ENCODE data around the gene DAB1. TPM values are rescaled to one million over a fixed set of nuclear protein-coding genes. Genes with fewer than 3 reads are reported as not detected.

Gene DAB1
- total RNA-seq, 4 donors from 2014 or later, result 0.22 TPM; not detected in 3

DNA sequence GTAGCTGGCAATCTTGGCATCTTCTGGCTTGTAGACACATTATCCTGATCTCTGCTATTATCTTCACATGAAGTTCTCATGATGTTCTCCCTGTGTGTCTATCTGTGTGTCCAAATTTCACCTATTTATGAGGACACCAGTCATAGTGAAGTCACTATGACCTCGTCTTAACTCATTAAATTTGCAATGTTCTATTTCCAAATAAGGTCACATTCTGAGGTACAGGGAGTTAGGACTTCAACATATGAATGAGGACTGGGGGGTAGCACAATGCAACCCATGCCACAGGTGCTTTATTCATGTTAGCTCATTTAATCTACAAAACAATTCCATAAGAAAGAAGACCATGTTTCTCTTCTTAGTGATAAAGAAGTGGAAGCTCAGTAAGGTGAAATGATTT lies 251.8 kb downstream of the DAB1 start:
- no peak for ATAC-seq
- H3K4me1 ChIP-seq, result no peaks in the 10 kb centered on the region
- no peaks in the 10 kb centered on the region for H3K27me3 ChIP-seq
- no peak for DNase-seq
- H3K9me3 ChIP-seq, result no peaks in the 10 kb centered on the region
- no peak overlapping the region for H3K27ac ChIP-seq
- TF ChIP-seq POLR2A (IDR thresholded peaks at IDR 0.05) (no peak), CTCF (IDR thresholded peaks at IDR 0.05 in 4 of 5, conservative IDR thresholded peaks at IDR 0.05 in 1 of 5) (no peak)
- intact Hi-C loops (cut with DNase I; ENCODE audit: low total_unique reads) (no loop called here), in situ Hi-C loops (cut with MboI; ENCODE audit: low sequenced_read_pairs in 4 of 4) (no loop called here)
- no peak overlapping the region for H3K4me3 ChIP-seq
- H3K36me3 ChIP-seq, result no peaks in the 10 kb centered on the region

DNA sequence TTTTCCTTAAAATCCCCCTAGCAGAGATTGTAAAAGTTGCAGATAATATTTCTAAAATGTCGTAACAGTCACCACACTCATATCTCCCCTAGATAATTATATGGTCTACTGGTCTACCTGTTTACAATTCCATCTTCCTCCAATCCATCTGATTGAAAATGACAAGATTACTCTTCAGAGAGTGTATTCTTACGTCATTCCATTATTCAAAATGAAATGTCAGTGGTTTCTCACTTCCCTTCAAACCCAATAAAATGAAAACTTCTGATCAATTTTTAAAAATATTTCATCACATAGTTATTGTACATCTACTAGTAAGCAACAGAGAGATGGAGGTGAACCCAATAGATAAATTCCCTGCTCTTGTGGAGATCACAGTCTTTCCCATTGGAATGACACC lies 255.9 kb downstream of the DAB1 start:
- Histone ChIP-seq H3K4me3 (no peak overlapping the region), H3K36me3 (no peaks in the 10 kb centered on the region), H3K27me3 (no peaks in the 10 kb centered on the region), H3K4me1 (no peaks in the 10 kb centered on the region), H3K27ac (no peak overlapping the region), H3K9me3 (no peaks in the 10 kb centered on the region)
- intact Hi-C loops (cut with DNase I; ENCODE audit: low total_unique reads), result no loop called here
- TF ChIP-seq CTCF (IDR thresholded peaks at IDR 0.05 in 4 of 5, conservative IDR thresholded peaks at IDR 0.05 in 1 of 5), result no peak
- no peak for TF ChIP-seq POLR2A (IDR thresholded peaks at IDR 0.05)
- DNase-seq, result no peak
- ATAC-seq, result no peak
- in situ Hi-C loops (cut with MboI; ENCODE audit: low sequenced_read_pairs in 4 of 4), result no loop called here

DNA sequence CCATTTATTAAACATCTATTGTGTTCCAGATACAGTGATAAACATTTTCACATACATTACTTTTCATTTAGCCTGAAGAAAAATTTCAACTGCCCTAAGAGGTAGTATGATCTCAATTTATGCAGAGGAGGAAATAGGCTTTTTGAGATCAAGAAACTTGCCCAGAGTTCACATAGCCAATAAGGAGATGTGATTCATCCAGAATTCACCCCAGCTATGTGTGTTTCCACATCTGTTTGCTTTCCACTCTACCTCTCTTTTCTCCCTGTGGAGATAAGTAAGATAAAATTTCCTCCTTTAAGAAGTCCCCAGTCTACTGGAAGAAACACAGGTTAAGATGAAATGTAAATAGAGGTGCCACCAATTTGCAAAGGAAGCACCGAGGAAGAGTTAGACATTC lies 258.3 kb downstream of the DAB1 start:
- no peaks in the 10 kb centered on the region for H3K36me3 ChIP-seq
- H3K4me3 ChIP-seq, result no peak overlapping the region
- TF ChIP-seq POLR2A (IDR thresholded peaks at IDR 0.05) (no peak), CTCF (IDR thresholded peaks at IDR 0.05 in 4 of 5, conservative IDR thresholded peaks at IDR 0.05 in 1 of 5) (no peak)
- no peaks in the 10 kb centered on the region for H3K27me3 ChIP-seq
- H3K9me3 ChIP-seq, result no peaks in the 10 kb centered on the region
- no peaks in the 10 kb centered on the region for H3K4me1 ChIP-seq
- DNase-seq (no peak), ATAC-seq (no peak)
- intact Hi-C loops (cut with DNase I; ENCODE audit: low total_unique reads), result no loop called here
- in situ Hi-C loops (cut with MboI; ENCODE audit: low sequenced_read_pairs in 4 of 4), result no loop called here
- no peak overlapping the region for H3K27ac ChIP-seq

DNA sequence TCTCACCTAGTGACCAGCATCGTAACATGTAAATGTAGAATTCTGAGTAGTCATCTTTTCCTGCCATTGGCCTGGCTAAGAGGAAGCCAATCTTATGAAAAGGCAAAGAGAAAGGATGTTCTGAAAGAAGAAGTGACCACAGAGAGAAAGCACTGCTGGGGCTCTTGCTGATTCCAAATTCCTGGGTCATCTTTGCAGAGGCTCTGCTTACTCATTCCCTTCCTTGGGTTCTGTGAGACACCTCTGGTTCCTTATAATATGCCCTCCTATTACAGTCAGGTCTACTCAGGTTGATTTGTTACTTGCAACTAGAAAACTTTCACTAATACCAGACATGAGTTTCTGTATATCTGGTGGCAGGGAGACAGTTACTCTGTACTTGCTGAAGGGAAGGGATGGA lies 259.3 kb downstream of the DAB1 start:
- Histone ChIP-seq H3K4me3 (no peak overlapping the region), H3K27me3 (no peaks in the 10 kb centered on the region), H3K9me3 (no peaks in the 10 kb centered on the region), H3K4me1 (no peaks in the 10 kb centered on the region), H3K36me3 (no peaks in the 10 kb centered on the region), H3K27ac (no peak overlapping the region)
- in situ Hi-C loops (cut with MboI; ENCODE audit: low sequenced_read_pairs in 4 of 4), result no loop called here
- TF ChIP-seq CTCF (IDR thresholded peaks at IDR 0.05 in 4 of 5, conservative IDR thresholded peaks at IDR 0.05 in 1 of 5) (no peak), POLR2A (IDR thresholded peaks at IDR 0.05) (no peak)
- intact Hi-C loops (cut with DNase I; ENCODE audit: low total_unique reads), result no loop called here
- DNase-seq, result no peak
- ATAC-seq, result no peak

- in situ Hi-C loops (cut with MboI; ENCODE audit: low sequenced_read_pairs in 4 of 4) (no loop called here), intact Hi-C loops (cut with DNase I; ENCODE audit: low total_unique reads) (no loop called here)
- Histone ChIP-seq H3K27me3 (no peaks in the 10 kb centered on the region), H3K9me3 (no peaks in the 10 kb centered on the region), H3K4me1 (no peaks in the 10 kb centered on the region), H3K36me3 (no peaks in the 10 kb centered on the region), H3K4me3 (no peak overlapping the region), H3K27ac (no peak overlapping the region)
- DNase-seq (no peak), ATAC-seq (no peak)
- TF ChIP-seq POLR2A (IDR thresholded peaks at IDR 0.05), result no peak
- TF ChIP-seq CTCF (IDR thresholded peaks at IDR 0.05 in 4 of 5, conservative IDR thresholded peaks at IDR 0.05 in 1 of 5), result no peak
Observed at GRCh38 chr1:57163789-57164188, 260.1 kb downstream of the DAB1 start.
